GM12878 (cell line): ENCODE measurements around the gene NUDT6. TPM values are rescaled to one million over a fixed set of nuclear protein-coding genes. Genes with fewer than 3 reads are reported as not detected.

Experiments used
- FOS ChIP-seq: IDR thresholded peaks from 3 replicates; pipeline ENCODE4 v1.6.1; 2011; ENCODE audit warnings: borderline replicate concordance; ENCODE audit not compliant: insufficient read length; ENCODE audit errors: extremely low read depth
- IKZF1 ChIP-seq: fragments of 450-650 bp; conservative IDR thresholded peaks from 2 replicates; pipeline ENCODE4 v1.6.1; 2017; ENCODE audit warnings: antibody characterized with exemption, mild to moderate bottlenecking
- MYB ChIP-seq: fragments of 150-350 bp; IDR thresholded peaks from 2 replicates; pipeline ENCODE4 v1.6.1; 2014; ENCODE audit warnings: mild to moderate bottlenecking, low read depth, low read length, borderline replicate concordance
- MYC ChIP-seq: IDR thresholded peaks from 2 replicates; pipeline ENCODE4 v1.6.1; 2011; ENCODE audit warnings: mild to moderate bottlenecking, low read length, moderate library complexity, inconsistent platforms; ENCODE audit not compliant: insufficient read depth, insufficient replicate concordance, insufficient read length, severe bottlenecking
- NBN ChIP-seq: fragments of 450-650 bp; IDR thresholded peaks from 2 replicates; pipeline ENCODE4 v1.6.1; 2016
- NR2C2 ChIP-seq: IDR thresholded peaks from 2 replicates; pipeline ENCODE4 v1.6.1; 2011; ENCODE audit warnings: borderline replicate concordance, low read depth; ENCODE audit not compliant: control insufficient read depth, insufficient read length
- POLR2AphosphoS5 ChIP-seq: IDR thresholded peaks from 2 replicates; pipeline ENCODE4 v1.6.1; 2011; ENCODE audit warnings: mild to moderate bottlenecking, low read length, inconsistent platforms
- RCOR1 ChIP-seq: conservative IDR thresholded peaks from 2 replicates; pipeline ENCODE4 v1.6.1; 2012; ENCODE audit warnings: low read depth, low read length, improper control_type of control experiment
- ZNF217 ChIP-seq: fragments of 450-650 bp; IDR thresholded peaks from 2 replicates; pipeline ENCODE4 v1.6.1; 2017; ENCODE audit warnings: antibody characterized with exemption, mild to moderate bottlenecking
- ZNF24 ChIP-seq: fragments of 450-650 bp; IDR thresholded peaks from 2 replicates; pipeline ENCODE4 v1.6.1; 2017; ENCODE audit warnings: antibody characterized with exemption, mild to moderate bottlenecking
- ZNF274 ChIP-seq: IDR thresholded peaks from one replicate; pipeline ENCODE4 v1.8.0; 2011; ENCODE audit not compliant: insufficient read length, insufficient read depth
- ZNF384 ChIP-seq: IDR thresholded peaks from 2 replicates; pipeline ENCODE4 v1.6.1; 2012; ENCODE audit warnings: low read depth, mild to moderate bottlenecking, low read length, improper control_type of control experiment, borderline replicate concordance
- polyA plus RNA-seq, 11 experiments: library from polyadenylated mRNA; depleted of rRNA in 4 of 11; unstranded in 6 of 11; stranded (reverse) in 5 of 11; fragments of >200 nt; fragmentation: Nextera tagmentation in 4 of 11; fragmentation: Illumina TruSeq in 1 of 11; extraction: Ambion mirVana in 4 of 11; extraction: Trizol in 1 of 11; gene quantifications; 1 replicate in 1 of 11; 2 replicates in 10 of 11; pipeline versions ENCODE4 v1.2.1 to v1.2.3, GENCODE V29; 2011 to 2016; ENCODE audit warnings: inconsistent platforms in 2 of 11, missing spikeins in 2 of 11, low read depth in 1 of 11
- total RNA-seq, 4 experiments: library from RNA; depleted of rRNA in 3 of 4; stranded (reverse); fragments of >200 nt in 3 of 4; fragmentation: Illumina TruSeq in 1 of 4; extraction: Trizol in 1 of 4; gene quantifications; 2 replicates each; pipeline versions ENCODE4 v1.2.1 to v1.2.3, GENCODE V29; 2013 to 2021
- TF ChIP-seq, protein P1 (sequence below): fragments of 150-350 bp; IDR thresholded peaks from 2 replicates; pipeline ENCODE4 v1.6.1; 2016; ENCODE audit warnings: low read depth, low read length
- TF ChIP-seq, protein P2 (sequence below): IDR thresholded peaks from 2 replicates; pipeline ENCODE4 v1.6.1; 2011; ENCODE audit warnings: borderline replicate concordance, low read depth, mild to moderate bottlenecking, moderate library complexity, mixed read lengths, low read length; ENCODE audit not compliant: insufficient read depth; ENCODE audit errors: extremely low read length
- TF ChIP-seq, protein P3 (sequence below): fragments of 450-650 bp; IDR thresholded peaks from 2 replicates; pipeline ENCODE4 v1.6.1; 2016; ENCODE audit warnings: mild to moderate bottlenecking

NUDT6 gene
- total and polyA plus RNA-seq, 10 of the 15 experiments (the other 5 are each of a cell fraction or from before 2014, with no cell fraction given), result 3.9 to 12.4 (median 6.8) TPM

DNA sequence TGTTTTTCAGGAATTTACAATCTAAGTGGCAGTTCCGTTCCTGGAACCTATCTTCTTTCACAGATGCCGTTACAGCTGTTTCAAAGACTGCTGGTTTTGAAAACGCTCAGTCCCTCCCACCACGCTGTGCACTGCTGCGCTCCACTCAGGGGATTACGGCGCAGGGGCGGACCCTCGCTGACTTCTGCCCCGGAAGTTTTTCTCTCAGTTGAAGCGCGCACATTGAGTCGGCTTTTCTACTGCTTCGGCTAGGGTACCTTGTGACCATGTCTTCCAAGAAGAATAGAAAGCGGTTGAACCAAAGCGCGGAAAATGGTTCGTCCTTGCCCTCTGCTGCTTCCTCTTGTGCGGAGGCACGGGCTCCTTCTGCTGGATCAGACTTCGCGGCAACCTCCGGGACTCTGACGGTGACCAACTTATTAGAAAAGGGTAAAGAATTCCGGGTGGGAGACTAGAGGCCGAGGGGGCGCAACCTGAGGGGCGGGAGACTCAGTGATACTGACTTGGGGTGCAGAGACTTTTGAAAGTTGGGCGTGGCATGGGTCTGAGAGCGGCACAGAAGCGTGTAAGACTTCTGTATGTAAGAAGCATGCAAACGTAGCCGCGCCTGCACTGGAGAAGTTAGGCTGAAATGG, 597 bp upstream of the NUDT6 start (continued):
- TF ChIP-seq, protein P1, sequence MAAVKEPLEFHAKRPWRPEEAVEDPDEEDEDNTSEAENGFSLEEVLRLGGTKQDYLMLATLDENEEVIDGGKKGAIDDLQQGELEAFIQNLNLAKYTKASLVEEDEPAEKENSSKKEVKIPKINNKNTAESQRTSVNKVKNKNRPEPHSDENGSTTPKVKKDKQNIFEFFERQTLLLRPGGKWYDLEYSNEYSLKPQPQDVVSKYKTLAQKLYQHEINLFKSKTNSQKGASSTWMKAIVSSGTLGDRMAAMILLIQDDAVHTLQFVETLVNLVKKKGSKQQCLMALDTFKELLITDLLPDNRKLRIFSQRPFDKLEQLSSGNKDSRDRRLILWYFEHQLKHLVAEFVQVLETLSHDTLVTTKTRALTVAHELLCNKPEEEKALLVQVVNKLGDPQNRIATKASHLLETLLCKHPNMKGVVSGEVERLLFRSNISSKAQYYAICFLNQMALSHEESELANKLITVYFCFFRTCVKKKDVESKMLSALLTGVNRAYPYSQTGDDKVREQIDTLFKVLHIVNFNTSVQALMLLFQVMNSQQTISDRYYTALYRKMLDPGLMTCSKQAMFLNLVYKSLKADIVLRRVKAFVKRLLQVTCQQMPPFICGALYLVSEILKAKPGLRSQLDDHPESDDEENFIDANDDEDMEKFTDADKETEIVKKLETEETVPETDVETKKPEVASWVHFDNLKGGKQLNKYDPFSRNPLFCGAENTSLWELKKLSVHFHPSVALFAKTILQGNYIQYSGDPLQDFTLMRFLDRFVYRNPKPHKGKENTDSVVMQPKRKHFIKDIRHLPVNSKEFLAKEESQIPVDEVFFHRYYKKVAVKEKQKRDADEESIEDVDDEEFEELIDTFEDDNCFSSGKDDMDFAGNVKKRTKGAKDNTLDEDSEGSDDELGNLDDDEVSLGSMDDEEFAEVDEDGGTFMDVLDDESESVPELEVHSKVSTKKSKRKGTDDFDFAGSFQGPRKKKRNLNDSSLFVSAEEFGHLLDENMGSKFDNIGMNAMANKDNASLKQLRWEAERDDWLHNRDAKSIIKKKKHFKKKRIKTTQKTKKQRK, result no peak
- no peak for TF ChIP-seq RCOR1
- no peak for TF ChIP-seq ZNF217
- peak; percentile 53; the same call in 1 of the 2 replicates for TF ChIP-seq POLR2AphosphoS5
- TF ChIP-seq, protein P2, sequence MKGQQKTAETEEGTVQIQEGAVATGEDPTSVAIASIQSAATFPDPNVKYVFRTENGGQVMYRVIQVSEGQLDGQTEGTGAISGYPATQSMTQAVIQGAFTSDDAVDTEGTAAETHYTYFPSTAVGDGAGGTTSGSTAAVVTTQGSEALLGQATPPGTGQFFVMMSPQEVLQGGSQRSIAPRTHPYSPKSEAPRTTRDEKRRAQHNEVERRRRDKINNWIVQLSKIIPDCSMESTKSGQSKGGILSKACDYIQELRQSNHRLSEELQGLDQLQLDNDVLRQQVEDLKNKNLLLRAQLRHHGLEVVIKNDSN, result no peak
- no peak for TF ChIP-seq ZNF274
- peak; percentile 46 for TF ChIP-seq MYC
- TF ChIP-seq NBN, result peak; percentile 75; the same call in 1 of the 2 replicates
- no peak for TF ChIP-seq MYB
- peak; percentile 89 for TF ChIP-seq NR2C2
- no peak for TF ChIP-seq ZNF24
- no peak for TF ChIP-seq FOS
- TF ChIP-seq IKZF1, result peak; percentile 24; the same call in 1 of the 2 replicates
- TF ChIP-seq ZNF384, result no peak
- TF ChIP-seq, protein P3, sequence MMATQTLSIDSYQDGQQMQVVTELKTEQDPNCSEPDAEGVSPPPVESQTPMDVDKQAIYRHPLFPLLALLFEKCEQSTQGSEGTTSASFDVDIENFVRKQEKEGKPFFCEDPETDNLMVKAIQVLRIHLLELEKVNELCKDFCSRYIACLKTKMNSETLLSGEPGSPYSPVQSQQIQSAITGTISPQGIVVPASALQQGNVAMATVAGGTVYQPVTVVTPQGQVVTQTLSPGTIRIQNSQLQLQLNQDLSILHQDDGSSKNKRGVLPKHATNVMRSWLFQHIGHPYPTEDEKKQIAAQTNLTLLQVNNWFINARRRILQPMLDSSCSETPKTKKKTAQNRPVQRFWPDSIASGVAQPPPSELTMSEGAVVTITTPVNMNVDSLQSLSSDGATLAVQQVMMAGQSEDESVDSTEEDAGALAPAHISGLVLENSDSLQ, result no peak
